ENCODE measurements around the gene CCDC71.

DNA sequence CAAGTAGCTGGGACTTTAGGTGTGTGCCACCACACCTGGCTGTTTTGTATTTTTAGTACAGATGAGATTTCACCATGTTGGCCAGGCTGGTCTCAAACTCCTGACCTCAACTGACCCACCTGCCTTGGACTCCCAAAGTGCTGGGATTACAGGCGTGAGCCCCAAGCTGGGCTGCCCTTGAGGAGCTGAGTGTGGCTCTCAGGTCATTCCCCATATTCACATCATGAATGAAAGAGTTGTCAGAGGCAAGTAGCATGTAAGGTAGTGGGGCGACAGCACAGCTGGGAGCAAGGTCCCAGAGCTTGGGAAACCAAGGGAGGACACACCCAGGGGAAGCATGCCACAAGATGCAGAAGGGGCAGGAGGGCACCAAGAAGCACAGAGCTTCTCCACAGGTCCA lies 4.9 kb downstream of the CCDC71 start:
- TF ChIP-seq, protein P1, sequence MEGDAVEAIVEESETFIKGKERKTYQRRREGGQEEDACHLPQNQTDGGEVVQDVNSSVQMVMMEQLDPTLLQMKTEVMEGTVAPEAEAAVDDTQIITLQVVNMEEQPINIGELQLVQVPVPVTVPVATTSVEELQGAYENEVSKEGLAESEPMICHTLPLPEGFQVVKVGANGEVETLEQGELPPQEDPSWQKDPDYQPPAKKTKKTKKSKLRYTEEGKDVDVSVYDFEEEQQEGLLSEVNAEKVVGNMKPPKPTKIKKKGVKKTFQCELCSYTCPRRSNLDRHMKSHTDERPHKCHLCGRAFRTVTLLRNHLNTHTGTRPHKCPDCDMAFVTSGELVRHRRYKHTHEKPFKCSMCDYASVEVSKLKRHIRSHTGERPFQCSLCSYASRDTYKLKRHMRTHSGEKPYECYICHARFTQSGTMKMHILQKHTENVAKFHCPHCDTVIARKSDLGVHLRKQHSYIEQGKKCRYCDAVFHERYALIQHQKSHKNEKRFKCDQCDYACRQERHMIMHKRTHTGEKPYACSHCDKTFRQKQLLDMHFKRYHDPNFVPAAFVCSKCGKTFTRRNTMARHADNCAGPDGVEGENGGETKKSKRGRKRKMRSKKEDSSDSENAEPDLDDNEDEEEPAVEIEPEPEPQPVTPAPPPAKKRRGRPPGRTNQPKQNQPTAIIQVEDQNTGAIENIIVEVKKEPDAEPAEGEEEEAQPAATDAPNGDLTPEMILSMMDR (IDR thresholded peaks at IDR 0.05): no peak
- TF ChIP-seq POLR2A (IDR thresholded peaks at IDR 0.05): no peak

Measured in Peyer's patch (tissue), 4 donors.